HG03439 (cell line): Measurements from ENCODE around the gene DUSP8.

ENCODE experiments used
- ATAC-seq: cut with Tn5 transposase; IDR thresholded peaks from one replicate; pipeline ENCODE4 v1.9.1; 2021; ENCODE audit warnings: mild to moderate bottlenecking, moderate library complexity; ENCODE audit not compliant: unreplicated experiment

The DUSP8 gene

GRCh38 chr11:1504581-1505290 lies 67.3 kb downstream of the DUSP8 start:
- ATAC-seq, result no peak

- no peak for ATAC-seq
Measured at GRCh38 chr11:1504138-1504537, 67.9 kb downstream of the DUSP8 start.
